Muscle of arm (tissue), 14 donors: ENCODE data around the gene C6orf132. TPM values are rescaled to one million over a fixed set of nuclear protein-coding genes. Genes with fewer than 3 reads are reported as not detected.
"Not testable (repeated sequence)": the region's sequence is repeated elsewhere in the genome, so short reads cannot be mapped to it uniquely, and the experiment has no call there.

Experiments
- DNase-seq: peaks from one replicate; pipeline ENCODE4 v3.0.0-alpha.2; 2013
- long read RNA-seq, 11 donors: transcript quantifications; one replicate each; lab custom pipeline, GENCODE V29; 2026
- polyA plus RNA-seq, 12 donors: library from polyadenylated mRNA; unstranded; fragments of 120-200 nt; gene quantifications; one replicate each; pipeline ENCODE4 v1.2.1, GENCODE V29; 2013; ENCODE audit not compliant: insufficient read length in 12 of 12

Gene C6orf132
- 10 to 100 TPM in 1 of 12 donors, 1 to 10 TPM in 3, under 1 TPM in 7, not detected in 1; 0.17 to 11.3 (median 0.53) TPM for polyA plus RNA-seq
- long read RNA-seq, donor 1, partial matches to known transcripts = 11 of 12 reads
- long read RNA-seq, donor 1, other reads (novel, unspliced or antisense) = 0 of 12 reads
- long read RNA-seq, donor 2 = 0 reads
- long read RNA-seq, donor 3 = 0 reads
- long read RNA-seq, donor 4 = 0 reads
- long read RNA-seq, donor 5 = 0 reads
- long read RNA-seq, donor 6 = 0 reads
- long read RNA-seq, donor 7 = 0 reads
- long read RNA-seq, donor 8 = 0 reads
- long read RNA-seq, donor 9 = 0 reads
- long read RNA-seq, donor 10 = 0 reads
- long read RNA-seq, donor 11 = 0 reads

- no peak for DNase-seq
These were observed at the start of gene C6orf132 for GRCh38 chr6:42142118-42142835. Gene C6orf132, minus strand, starts transcription at chr6:42142620. Its CDS starts 176 bp downstream, at chr6:42142444.

GRCh38 chr6:42190554-42191183 lies 48.2 kb upstream of the C6orf132 start:
- DNase-seq = no peak

GRCh38 chr6:42188406-42188805 lies 46.0 kb upstream of the C6orf132 start:
- no peak for DNase-seq

- DNase-seq = no peak
These were observed 43.2 kb upstream of the C6orf132 start for GRCh38 chr6:42185597-42185996.

GRCh38 chr6:42184475-42184874 lies 42.1 kb upstream of the C6orf132 start:
- DNase-seq = no peak

GRCh38 chr6:42182101-42182500 lies 39.7 kb upstream of the C6orf132 start:
- no peak for DNase-seq

GRCh38 chr6:42179945-42180313 lies 37.5 kb upstream of the C6orf132 start:
- DNase-seq = no peak

GRCh38 chr6:42179261-42179944 lies 37.0 kb upstream of the C6orf132 start:
- DNase-seq = no peak

GRCh38 chr6:42177514-42178364 lies 35.3 kb upstream of the C6orf132 start:
- no peak for DNase-seq

- no peak for DNase-seq
These were observed 34.6 kb upstream of the C6orf132 start for GRCh38 chr6:42176981-42177380.

GRCh38 chr6:42175860-42176259 lies 33.4 kb upstream of the C6orf132 start:
- no peak for DNase-seq

GRCh38 chr6:42173101-42173500 lies 30.7 kb upstream of the C6orf132 start, which contains the start of gene GUCA1A:
Gene GUCA1A, plus strand, starts transcription at chr6:42173364. Its CDS starts 250 bp downstream, at chr6:42173614.
- DNase-seq = no peak

GRCh38 chr6:42171813-42172581 lies 29.6 kb upstream of the C6orf132 start:
- DNase-seq = no peak

- DNase-seq = not testable (repeated sequence)
These were observed 27.4 kb upstream of the C6orf132 start for GRCh38 chr6:42169780-42170179.

- no peak for DNase-seq
These were observed 26.2 kb upstream of the C6orf132 start for GRCh38 chr6:42168650-42169049.

GRCh38 chr6:42166444-42167141 lies 24.2 kb upstream of the C6orf132 start:
- DNase-seq = peak; percentile 73

- no peak for DNase-seq
These were observed 22.6 kb upstream of the C6orf132 start for GRCh38 chr6:42165016-42165415.

- DNase-seq = no peak
These were observed 21.6 kb upstream of the C6orf132 start for GRCh38 chr6:42163981-42164380.

- no peak for DNase-seq
These were observed 20.4 kb upstream of the C6orf132 start for GRCh38 chr6:42162812-42163211.

GRCh38 chr6:42162384-42162783 lies 20.0 kb upstream of the C6orf132 start:
- DNase-seq = no peak
